Astrocyte of the cerebellum (primary cell): ENCODE results near the gene EPHB2.

Source experiments
- DNase-seq: peaks from one replicate; pipeline ENCODE4 v3.0.0-alpha.2; 2011; ENCODE audit warnings: low read depth
- H3K4me3 ChIP-seq: 2 replicates; pipeline ENCODE4 v1.5.1; 2011; ENCODE audit warnings: mild to moderate bottlenecking, low read depth, low read length, moderate library complexity
- in situ Hi-C: cut with HindIII; loops from 2 replicates; pipeline ENCODE4 v1.10.0; 2017; ENCODE audit warnings: low sequenced_read_pairs
- TF ChIP-seq, protein P1 (sequence below): IDR thresholded peaks from 2 replicates; pipeline ENCODE4 v1.5.1; 2012; ENCODE audit warnings: low read length, low read depth, moderate library complexity, mild to moderate bottlenecking; ENCODE audit errors: missing control alignments

The EPHB2 gene

GRCh38 chr1:22860414-22860800 is 149.8 kb downstream of the EPHB2 start:
- TF ChIP-seq, protein P1, sequence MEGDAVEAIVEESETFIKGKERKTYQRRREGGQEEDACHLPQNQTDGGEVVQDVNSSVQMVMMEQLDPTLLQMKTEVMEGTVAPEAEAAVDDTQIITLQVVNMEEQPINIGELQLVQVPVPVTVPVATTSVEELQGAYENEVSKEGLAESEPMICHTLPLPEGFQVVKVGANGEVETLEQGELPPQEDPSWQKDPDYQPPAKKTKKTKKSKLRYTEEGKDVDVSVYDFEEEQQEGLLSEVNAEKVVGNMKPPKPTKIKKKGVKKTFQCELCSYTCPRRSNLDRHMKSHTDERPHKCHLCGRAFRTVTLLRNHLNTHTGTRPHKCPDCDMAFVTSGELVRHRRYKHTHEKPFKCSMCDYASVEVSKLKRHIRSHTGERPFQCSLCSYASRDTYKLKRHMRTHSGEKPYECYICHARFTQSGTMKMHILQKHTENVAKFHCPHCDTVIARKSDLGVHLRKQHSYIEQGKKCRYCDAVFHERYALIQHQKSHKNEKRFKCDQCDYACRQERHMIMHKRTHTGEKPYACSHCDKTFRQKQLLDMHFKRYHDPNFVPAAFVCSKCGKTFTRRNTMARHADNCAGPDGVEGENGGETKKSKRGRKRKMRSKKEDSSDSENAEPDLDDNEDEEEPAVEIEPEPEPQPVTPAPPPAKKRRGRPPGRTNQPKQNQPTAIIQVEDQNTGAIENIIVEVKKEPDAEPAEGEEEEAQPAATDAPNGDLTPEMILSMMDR = no peak
- no peak for DNase-seq
- in situ Hi-C loops = no loop called here
- no peak overlapping the region for H3K4me3 ChIP-seq

- in situ Hi-C loops = no loop called here
- H3K4me3 ChIP-seq = no peak overlapping the region
- DNase-seq = no peak
- TF ChIP-seq, protein P1 = no peak
Measured at GRCh38 chr1:22860883-22861385, 150.3 kb downstream of the EPHB2 start.

GRCh38 chr1:22861764-22862440 is 151.3 kb downstream of the EPHB2 start:
- in situ Hi-C loops = no loop called here
- TF ChIP-seq, protein P1 = peak; percentile 94
- DNase-seq = peak; percentile 32
- no peak overlapping the region for H3K4me3 ChIP-seq

DNA sequence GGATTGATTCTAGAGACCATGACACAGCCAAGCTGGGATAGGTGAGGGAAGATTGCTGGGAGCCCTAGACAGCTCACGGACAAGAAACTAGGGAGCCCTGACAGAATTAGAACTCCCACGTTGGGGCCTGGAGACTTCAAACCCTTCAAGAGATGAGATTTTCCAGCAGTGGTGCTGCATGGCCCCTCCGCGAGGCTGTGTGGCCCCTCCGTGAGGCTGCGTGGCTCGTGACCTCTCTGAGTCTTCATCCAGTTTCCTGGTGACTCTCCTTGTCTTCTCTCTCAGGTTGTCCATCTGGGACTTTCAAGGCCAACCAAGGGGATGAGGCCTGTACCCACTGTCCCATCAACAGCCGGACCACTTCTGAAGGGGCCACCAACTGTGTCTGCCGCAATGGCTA is 152.1 kb downstream of the EPHB2 start:
- no peak for DNase-seq
- TF ChIP-seq, protein P1 = no peak
- in situ Hi-C loops = no loop called here
- no peak overlapping the region for H3K4me3 ChIP-seq

DNA sequence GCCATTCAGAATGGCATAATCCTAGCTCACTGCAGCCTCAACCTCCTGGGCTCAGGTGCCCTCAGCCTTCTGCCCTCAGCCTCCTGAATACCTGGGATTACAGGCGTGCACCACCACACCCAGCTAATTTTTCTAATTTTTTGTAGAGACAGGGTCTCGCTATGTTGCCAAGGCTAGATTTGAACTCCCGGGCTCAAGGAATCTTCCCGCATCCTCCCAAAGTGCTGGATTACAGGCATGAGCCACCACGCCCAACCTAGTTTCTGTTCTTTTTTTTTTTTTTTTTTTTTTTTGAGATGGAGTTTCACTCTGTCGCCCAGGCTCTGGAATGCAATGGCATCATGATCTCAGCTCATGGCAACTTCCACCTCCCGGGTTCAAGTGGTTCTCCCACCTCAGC is 153.1 kb downstream of the EPHB2 start:
- no peak for DNase-seq
- in situ Hi-C loops = no loop called here
- TF ChIP-seq, protein P1 = no peak
- H3K4me3 ChIP-seq = no peak overlapping the region

DNA sequence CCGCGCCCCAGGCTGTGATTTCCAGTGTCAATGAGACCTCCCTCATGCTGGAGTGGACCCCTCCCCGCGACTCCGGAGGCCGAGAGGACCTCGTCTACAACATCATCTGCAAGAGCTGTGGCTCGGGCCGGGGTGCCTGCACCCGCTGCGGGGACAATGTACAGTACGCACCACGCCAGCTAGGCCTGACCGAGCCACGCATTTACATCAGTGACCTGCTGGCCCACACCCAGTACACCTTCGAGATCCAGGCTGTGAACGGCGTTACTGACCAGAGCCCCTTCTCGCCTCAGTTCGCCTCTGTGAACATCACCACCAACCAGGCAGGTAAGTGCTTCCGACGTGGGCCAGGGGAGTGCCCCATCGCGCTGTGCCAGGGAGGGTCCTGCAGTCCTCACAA is 154.2 kb downstream of the EPHB2 start:
- H3K4me3 ChIP-seq = no peak overlapping the region
- TF ChIP-seq, protein P1 = no peak
- in situ Hi-C loops = no loop called here
- DNase-seq = no peak
